DND-41 (cell line): ENCODE measurements around the gene KDM5A.
"Not testable (repeated sequence)": the region's sequence is repeated elsewhere in the genome, so short reads cannot be mapped to it uniquely, and the experiment has no call there.

Source experiments
- ATAC-seq: fragments of 200-7000 bp; cut with Tn5 transposase; 3 replicates; pipeline ENCODE4 v1.9.1; 2021; ENCODE audit warnings: low read depth; ENCODE audit not compliant: insufficient read depth
- DNase-seq: peaks from one replicate; pipeline ENCODE4 v3.0.0-alpha.2; 2020
- H2AFZ ChIP-seq: 2 replicates; pipeline ENCODE4 v1.6.0; 2012; ENCODE audit warnings: low read depth, low read length
- H3K27ac ChIP-seq: 2 replicates; pipeline ENCODE4 v1.5.1; 2012; ENCODE audit warnings: low read length, inconsistent platforms
- H3K27me3 ChIP-seq: fragments of 200-600 bp; sonication (generic); 2 replicates; pipeline ENCODE4 v1.6.0; 2012; ENCODE audit warnings: low read length, mild to moderate bottlenecking, inconsistent platforms; ENCODE audit not compliant: insufficient read depth, poor library complexity
- H3K36me3 ChIP-seq: 2 replicates; pipeline ENCODE4 v1.5.1; 2012; ENCODE audit warnings: low read length, inconsistent platforms; ENCODE audit not compliant: insufficient read depth
- H3K4me1 ChIP-seq: 2 replicates; pipeline ENCODE4 v1.5.1; 2012; ENCODE audit warnings: mild to moderate bottlenecking, low read length; ENCODE audit not compliant: insufficient read depth
- H3K4me2 ChIP-seq: 2 replicates; pipeline ENCODE4 v1.6.0; 2012; ENCODE audit warnings: mild to moderate bottlenecking, moderate library complexity, low read length, inconsistent platforms; ENCODE audit not compliant: insufficient read depth
- H3K4me3 ChIP-seq, 2 experiments: fragments of 200-600 bp in 1 of 2; shearing (Covaris generic) in 1 of 2; 2 replicates each; pipeline ENCODE4 v1.5.1; 2012 to 2016; ENCODE audit warnings: inconsistent platforms in 2 of 2, low read length in 2 of 2, mild to moderate bottlenecking in 2 of 2, low read depth in 1 of 2, moderate library complexity in 1 of 2
- H3K79me2 ChIP-seq: 2 replicates; pipeline ENCODE4 v1.6.0; 2012; ENCODE audit warnings: low read length, inconsistent platforms; ENCODE audit not compliant: insufficient read depth
- H3K9ac ChIP-seq: 2 replicates; pipeline ENCODE4 v1.6.0; 2012; ENCODE audit warnings: low read depth, mild to moderate bottlenecking, inconsistent platforms, low read length, moderate library complexity
- H3K9me3 ChIP-seq: 2 replicates; pipeline ENCODE4 v1.5.1; 2012; ENCODE audit warnings: low read length, moderate library complexity, mild to moderate bottlenecking, inconsistent platforms; ENCODE audit not compliant: insufficient read depth, severe bottlenecking
- H4K20me1 ChIP-seq: 2 replicates; pipeline ENCODE4 v1.6.0; 2012; ENCODE audit warnings: low read length; ENCODE audit not compliant: insufficient read depth
- EZH2 ChIP-seq: IDR thresholded peaks from 3 replicates; pipeline ENCODE4 v1.6.1; 2012; ENCODE audit warnings: borderline replicate concordance, low read depth, mild to moderate bottlenecking, moderate library complexity, low read length, inconsistent platforms; ENCODE audit not compliant: severe bottlenecking
- TF ChIP-seq, protein P1 (sequence below): IDR thresholded peaks from 2 replicates; pipeline ENCODE4 v1.5.1; 2012; ENCODE audit warnings: borderline replicate concordance, low read length, moderate library complexity, mild to moderate bottlenecking; ENCODE audit not compliant: poor library complexity, severe bottlenecking; ENCODE audit errors: extremely low read depth

The KDM5A gene

DNA sequence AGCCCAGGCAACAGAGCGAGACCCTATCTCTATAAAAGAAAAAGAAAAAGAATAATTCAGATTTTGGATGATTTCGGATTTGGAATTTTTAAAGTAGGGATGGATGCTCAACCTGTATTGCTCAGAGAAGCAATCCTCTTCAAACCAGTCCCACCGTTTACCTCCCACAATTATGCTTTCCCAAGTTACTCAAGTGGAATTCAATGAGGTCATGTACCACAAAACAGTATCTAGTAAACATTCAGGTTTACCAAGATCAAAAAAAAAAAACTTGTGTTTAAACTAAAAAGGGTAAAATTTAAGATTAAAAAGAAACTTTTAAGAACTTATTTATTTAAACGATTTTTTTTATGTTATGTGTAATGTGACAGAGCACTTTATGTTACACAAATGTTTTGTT, 2.5 kb downstream of the KDM5A start:
- peaks cover 40% of the 10 kb centered on the region for H3K36me3 ChIP-seq
- peaks cover 77% of the 10 kb centered on the region for H3K79me2 ChIP-seq
- no peak overlapping the region for H3K27ac ChIP-seq
- DNase-seq (no peak), ATAC-seq (no peak)
- H3K4me3 ChIP-seq = peak overlapping the region in 1 of 2 experiments; percentile 78; a peak in 1 of 4 replicates
- H4K20me1 ChIP-seq = peaks cover 24% of the 10 kb centered on the region; the same call in 1 of the 2 replicates
- no peak for TF ChIP-seq EZH2
- TF ChIP-seq, protein P1, sequence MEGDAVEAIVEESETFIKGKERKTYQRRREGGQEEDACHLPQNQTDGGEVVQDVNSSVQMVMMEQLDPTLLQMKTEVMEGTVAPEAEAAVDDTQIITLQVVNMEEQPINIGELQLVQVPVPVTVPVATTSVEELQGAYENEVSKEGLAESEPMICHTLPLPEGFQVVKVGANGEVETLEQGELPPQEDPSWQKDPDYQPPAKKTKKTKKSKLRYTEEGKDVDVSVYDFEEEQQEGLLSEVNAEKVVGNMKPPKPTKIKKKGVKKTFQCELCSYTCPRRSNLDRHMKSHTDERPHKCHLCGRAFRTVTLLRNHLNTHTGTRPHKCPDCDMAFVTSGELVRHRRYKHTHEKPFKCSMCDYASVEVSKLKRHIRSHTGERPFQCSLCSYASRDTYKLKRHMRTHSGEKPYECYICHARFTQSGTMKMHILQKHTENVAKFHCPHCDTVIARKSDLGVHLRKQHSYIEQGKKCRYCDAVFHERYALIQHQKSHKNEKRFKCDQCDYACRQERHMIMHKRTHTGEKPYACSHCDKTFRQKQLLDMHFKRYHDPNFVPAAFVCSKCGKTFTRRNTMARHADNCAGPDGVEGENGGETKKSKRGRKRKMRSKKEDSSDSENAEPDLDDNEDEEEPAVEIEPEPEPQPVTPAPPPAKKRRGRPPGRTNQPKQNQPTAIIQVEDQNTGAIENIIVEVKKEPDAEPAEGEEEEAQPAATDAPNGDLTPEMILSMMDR = no peak
- H2AFZ ChIP-seq = no peak overlapping the region
- no peaks in the 10 kb centered on the region for H3K27me3 ChIP-seq
- peaks cover 42% of the 10 kb centered on the region for H3K4me1 ChIP-seq
- peak overlapping the region; percentile 91 for H3K4me2 ChIP-seq
- H3K9me3 ChIP-seq = no peaks in the 10 kb centered on the region
- H3K9ac ChIP-seq = peak overlapping the region; percentile 75

DNA sequence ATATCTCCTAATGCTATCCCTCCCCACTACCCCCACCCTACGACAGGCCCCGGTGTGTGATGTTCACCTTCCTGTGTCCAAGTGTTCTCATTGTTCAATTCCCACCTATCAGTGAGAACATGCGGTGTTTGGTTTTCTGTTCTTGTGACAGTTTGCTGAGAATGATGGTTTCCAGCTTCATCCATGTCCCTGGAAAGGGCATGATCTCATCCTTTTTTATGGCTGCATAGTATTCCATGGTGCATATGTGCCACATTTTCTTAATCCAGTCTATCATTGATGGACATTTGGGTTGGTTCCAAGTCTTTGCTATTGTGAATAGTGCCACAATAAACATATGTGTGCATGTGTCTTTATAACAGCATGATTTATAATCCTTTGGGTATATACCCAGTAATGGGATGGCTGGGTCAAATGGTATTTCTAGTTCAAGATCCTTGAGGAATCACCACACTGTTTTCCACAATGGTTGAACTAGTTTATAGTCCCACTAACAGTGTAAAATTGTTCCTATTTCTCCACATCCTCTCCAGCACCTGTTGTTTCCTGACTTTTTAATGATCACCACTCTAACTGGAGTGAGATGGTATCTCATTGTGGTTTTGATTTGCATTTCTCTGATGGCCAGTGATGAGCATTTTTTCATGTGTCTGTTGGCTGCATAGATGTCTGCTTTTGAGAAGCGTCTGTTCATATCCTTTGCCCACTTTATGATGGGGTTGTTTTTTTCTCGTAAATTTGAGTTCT, 18.2 kb downstream of the KDM5A start:
- not testable (repeated sequence) for H3K4me3 ChIP-seq, H3K4me1 ChIP-seq, ATAC-seq, H4K20me1 ChIP-seq, H3K9ac ChIP-seq, H3K27me3 ChIP-seq, H3K9me3 ChIP-seq, H2AFZ ChIP-seq, DNase-seq, H3K27ac ChIP-seq, H3K4me2 ChIP-seq, H3K79me2 ChIP-seq
- peaks cover 53% of the 10 kb centered on the region for H3K36me3 ChIP-seq

GRCh38 chr12:367972-368371, 21.1 kb downstream of the KDM5A start:
- Histone ChIP-seq H4K20me1 (no peaks in the 10 kb centered on the region), H3K79me2 (peaks cover 8% of the 10 kb centered on the region), H3K4me3 (no peak overlapping the region), H3K4me1 (no peaks in the 10 kb centered on the region), H3K27ac (no peak overlapping the region), H2AFZ (no peak overlapping the region), H3K36me3 (peaks cover 73% of the 10 kb centered on the region), H3K9me3 (peaks cover 6% of the 10 kb centered on the region), H3K9ac (no peak overlapping the region), H3K27me3 (no peaks in the 10 kb centered on the region), H3K4me2 (no peak overlapping the region)
- ATAC-seq = no peak
- DNase-seq = no peak
- TF ChIP-seq EZH2 = no peak
- TF ChIP-seq, protein P1 = no peak

GRCh38 chr12:366820-367219, 22.3 kb downstream of the KDM5A start:
- TF ChIP-seq, protein P1 = no peak
- TF ChIP-seq EZH2 = no peak

More at GRCh38 chr12:366820-367219, 22.3 kb downstream of the KDM5A start:
- H3K4me1 ChIP-seq = no peaks in the 10 kb centered on the region
- no peak overlapping the region for H2AFZ ChIP-seq
- H4K20me1 ChIP-seq = no peaks in the 10 kb centered on the region; the same call in 1 of the 2 replicates
- DNase-seq (no peak), ATAC-seq (no peak)
- H3K27me3 ChIP-seq = no peaks in the 10 kb centered on the region
- H3K27ac ChIP-seq = no peak overlapping the region
- peaks cover 14% of the 10 kb centered on the region for H3K79me2 ChIP-seq
- H3K9me3 ChIP-seq = peaks cover 6% of the 10 kb centered on the region
- H3K36me3 ChIP-seq = peaks cover 85% of the 10 kb centered on the region
- H3K9ac ChIP-seq = no peak overlapping the region
- no peak overlapping the region for H3K4me2 ChIP-seq
- no peak overlapping the region for H3K4me3 ChIP-seq
